HG02885 (cell line): ENCODE data around the gene SHISA6.

ENCODE experiments used
- ATAC-seq: cut with Tn5 transposase; IDR thresholded peaks from one replicate; pipeline ENCODE4 v1.9.1; 2021; ENCODE audit warnings: mild to moderate bottlenecking; ENCODE audit not compliant: unreplicated experiment, poor library complexity

Gene SHISA6

GRCh38 chr17:11506635-11507034, 265.6 kb downstream of the SHISA6 start:
- ATAC-seq = no peak

- ATAC-seq = no peak
Observed at GRCh38 chr17:11511696-11512095, 270.7 kb downstream of the SHISA6 start.

DNA sequence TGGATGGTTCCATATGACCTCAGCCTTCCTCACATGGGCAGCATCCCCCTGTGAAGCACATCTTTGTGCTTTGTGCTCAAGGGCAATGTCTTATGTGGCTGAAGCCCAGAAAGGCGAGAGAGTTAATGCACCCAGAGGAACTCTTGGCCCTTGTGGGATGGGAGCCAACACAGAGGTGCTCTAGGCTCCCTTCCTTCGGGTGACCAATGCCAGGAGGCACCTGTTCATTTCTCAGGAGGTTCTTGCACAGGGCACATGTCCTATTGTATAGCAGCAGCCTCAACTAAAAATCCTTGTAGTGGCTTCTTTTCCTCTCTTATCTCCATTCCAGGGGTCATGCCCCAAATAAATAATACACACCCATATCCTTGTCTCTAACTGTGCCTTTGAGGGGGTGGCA, 273.6 kb downstream of the SHISA6 start:
- no peak for ATAC-seq

- ATAC-seq = no peak
Observed at GRCh38 chr17:11514981-11515680, 274.1 kb downstream of the SHISA6 start.

GRCh38 chr17:11515901-11516300, 274.9 kb downstream of the SHISA6 start:
- no peak for ATAC-seq

DNA sequence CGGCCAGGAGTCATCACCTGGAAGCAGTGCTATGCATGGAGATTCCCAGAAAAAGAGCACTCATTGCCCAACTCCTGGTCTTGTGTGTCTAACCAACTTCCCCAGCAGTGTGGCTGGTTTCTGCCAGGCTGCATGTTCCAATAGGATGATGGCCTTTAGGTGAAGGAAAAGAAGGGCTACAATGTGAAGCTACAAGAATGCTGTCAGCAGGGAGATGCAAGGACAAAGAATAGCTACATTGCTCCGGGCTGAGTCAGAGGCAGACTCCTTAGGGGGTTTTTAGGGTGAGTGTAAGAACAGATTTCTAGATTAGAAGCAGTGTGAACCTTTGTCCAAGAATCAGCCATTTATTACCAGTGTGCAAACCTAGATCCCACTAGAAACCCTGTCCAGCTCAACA, 294.2 kb downstream of the SHISA6 start:
- ATAC-seq = no peak

- no peak for ATAC-seq
Observed at GRCh38 chr17:11538366-11538765, 297.4 kb downstream of the SHISA6 start.

- ATAC-seq = no peak
Observed at GRCh38 chr17:11539637-11540036, 298.6 kb downstream of the SHISA6 start.

DNA sequence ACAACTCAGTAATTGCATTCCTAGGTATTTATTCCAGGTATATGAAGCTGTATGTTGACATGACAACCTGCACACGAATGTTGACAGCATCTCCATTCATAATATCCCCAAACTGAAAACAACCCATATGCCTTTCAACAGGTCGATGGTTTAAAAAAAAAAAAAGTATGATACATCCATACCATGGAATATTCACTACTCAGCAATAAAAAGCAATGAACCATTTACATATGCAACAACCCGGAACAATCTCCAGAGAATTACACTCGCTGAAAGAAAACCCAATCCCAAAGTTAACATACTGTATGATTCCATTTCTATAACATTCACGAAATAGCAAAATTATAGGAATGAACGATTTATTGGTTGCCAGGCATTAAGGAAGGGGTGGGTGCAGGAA, 304.0 kb downstream of the SHISA6 start:
- no peak for ATAC-seq

- no peak for ATAC-seq
Observed at GRCh38 chr17:11545696-11546095, 304.7 kb downstream of the SHISA6 start.

DNA sequence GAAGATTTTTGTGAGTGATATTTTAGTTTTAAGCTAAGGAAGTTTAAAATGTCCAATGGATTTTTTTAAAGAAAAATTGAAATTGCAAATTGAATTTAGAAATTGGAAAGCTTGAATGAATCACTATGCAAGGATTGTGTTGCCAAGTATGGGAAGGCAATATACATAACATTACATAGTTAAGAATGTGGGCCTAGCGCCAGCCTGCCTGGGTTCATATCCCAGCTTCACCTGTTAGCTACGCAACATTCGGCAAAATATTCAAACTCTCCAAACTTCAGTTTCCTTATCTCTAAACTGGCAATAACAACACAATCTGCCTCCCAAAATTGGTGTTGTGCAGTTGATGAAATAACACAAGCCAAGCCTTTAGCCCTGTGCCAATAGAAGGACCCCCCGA, 306.8 kb downstream of the SHISA6 start:
- no peak for ATAC-seq

GRCh38 chr17:11548398-11548797, 307.4 kb downstream of the SHISA6 start:
- no peak for ATAC-seq

GRCh38 chr17:11550431-11550830, 309.4 kb downstream of the SHISA6 start:
- no peak for ATAC-seq

GRCh38 chr17:11551442-11551841, 310.4 kb downstream of the SHISA6 start:
- ATAC-seq = no peak

GRCh38 chr17:11553135-11553534, 312.1 kb downstream of the SHISA6 start:
- no peak for ATAC-seq

DNA sequence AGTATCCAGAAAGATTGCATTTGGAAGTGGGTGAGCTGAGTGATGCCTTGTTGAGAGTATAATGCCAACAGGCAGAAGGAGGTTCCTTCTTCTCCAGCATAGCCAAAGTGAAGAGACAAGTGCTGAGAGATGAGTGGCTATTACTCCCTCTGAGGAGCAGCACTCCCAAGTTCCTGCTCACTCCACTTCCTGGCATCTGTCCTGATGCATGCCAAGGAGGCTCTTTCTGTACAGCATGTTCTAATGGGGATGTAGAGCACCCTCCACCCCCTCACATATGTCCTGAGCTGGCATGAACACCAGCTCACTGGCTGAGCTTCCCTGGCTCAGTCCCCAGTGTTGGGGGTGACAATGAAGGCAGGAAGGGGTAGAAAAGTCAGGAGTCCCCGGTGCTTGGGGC, 313.0 kb downstream of the SHISA6 start:
- no peak for ATAC-seq

GRCh38 chr17:11554542-11554941, 313.5 kb downstream of the SHISA6 start:
- ATAC-seq = no peak

- no peak for ATAC-seq
Observed at GRCh38 chr17:11555530-11555929, 314.5 kb downstream of the SHISA6 start.

DNA sequence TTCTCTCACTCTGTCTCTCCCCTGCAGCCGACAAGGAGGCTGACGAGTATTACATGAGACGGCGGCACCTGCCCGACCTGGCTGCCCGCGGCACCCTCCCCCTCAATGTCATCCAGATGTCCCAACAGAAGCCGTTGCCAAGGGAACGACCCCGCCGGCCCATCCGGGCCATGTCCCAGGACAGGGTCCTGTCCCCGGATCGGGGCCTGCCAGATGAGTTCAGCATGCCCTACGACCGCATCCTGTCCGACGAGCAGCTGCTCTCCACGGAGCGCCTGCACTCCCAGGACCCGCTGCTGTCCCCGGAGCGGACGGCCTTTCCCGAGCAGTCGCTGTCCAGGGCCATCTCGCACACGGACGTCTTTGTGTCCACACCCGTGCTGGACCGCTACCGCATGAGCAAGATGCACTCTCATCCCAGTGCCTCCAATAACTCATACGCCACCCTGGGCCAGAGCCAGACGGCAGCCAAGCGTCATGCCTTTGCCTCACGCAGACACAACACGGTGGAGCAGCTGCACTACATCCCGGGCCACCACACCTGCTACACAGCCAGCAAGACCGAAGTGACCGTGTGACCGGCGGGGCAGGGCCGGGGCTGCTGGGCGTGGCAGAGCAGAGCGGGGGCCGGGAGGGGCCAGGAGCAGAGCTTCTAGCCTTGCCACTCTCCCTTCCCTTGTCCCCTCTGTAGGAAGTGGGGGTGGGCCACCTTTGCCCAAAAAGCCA, 316.9 kb downstream of the SHISA6 start:
- ATAC-seq = no peak

- no peak for ATAC-seq
Observed at GRCh38 chr17:11558681-11559234, 317.7 kb downstream of the SHISA6 start.

- no peak for ATAC-seq
Observed at GRCh38 chr17:11559601-11560000, 318.6 kb downstream of the SHISA6 start.

DNA sequence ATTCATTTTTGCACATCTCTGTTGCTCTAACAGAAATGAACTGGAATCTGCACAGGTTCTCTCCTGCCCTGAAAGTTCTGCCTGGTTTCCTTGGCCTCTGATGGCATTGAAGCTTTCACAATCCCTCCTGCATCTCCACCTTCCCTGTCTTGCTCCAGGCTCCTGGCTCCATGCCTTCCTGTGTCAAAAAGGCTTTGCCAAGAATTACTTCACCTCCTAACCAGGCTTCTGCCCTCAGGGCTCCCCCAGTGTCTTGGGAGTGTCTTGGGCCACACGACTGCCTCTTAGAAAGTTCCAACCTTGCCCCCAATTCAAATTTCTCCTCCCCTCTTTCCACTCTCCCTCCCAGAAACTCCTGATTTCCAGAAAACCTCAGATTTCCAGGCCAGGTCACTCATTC, 320.3 kb downstream of the SHISA6 start:
- ATAC-seq = no peak
